SK-N-SH (cell line): ENCODE measurements around the gene NUDT14. TPM values are rescaled to one million over a fixed set of nuclear protein-coding genes. Genes with fewer than 3 reads are reported as not detected.

Experiments used
- CTCF ChIA-PET: fragments of 300-600, 350-600 bp; formaldehyde crosslinking; extraction: SDS; loops from one replicate; lab custom pipeline; 2021; lab: Yijun Ruan, JAX
- POLR2A ChIA-PET: fragments of 350-600 bp; sonication (Branson Sonifier 250); formaldehyde crosslinking; extraction: SDS; loops from one replicate; lab custom pipeline; 2020; ENCODE audit warnings: antibody characterized with exemption, inconsistent platforms; lab: Yijun Ruan, JAX
- DNase-seq: peaks from one replicate; pipeline ENCODE4 v3.0.0; 2012
- H2AFZ ChIP-seq: fragments of 200-600 bp; sonication (generic); 2 replicates; pipeline ENCODE4 v1.8.1; 2016; ENCODE audit warnings: antibody characterized with exemption, mild to moderate bottlenecking, low read depth
- H3F3A ChIP-seq: fragments of 200-600 bp; sonication (generic); replicated peaks from 2 replicates; pipeline ENCODE3; 2016; ENCODE audit warnings: antibody characterized with exemption, mild to moderate bottlenecking; ENCODE audit not compliant: insufficient read depth
- H3K27ac ChIP-seq, 2 experiments: fragments of 200-500 bp in 1 of 2; fragments of 200-600 bp in 1 of 2; sonication (Bioruptor generic) in 1 of 2; sonication (generic), shearing (Covaris generic) in 1 of 2; 2 replicates each; pipeline versions ENCODE4 v1.5.1 to v1.6.1; 2014 to 2016; ENCODE audit warnings: low read depth in 2 of 2, inconsistent platforms in 1 of 2, low read length in 1 of 2, mild to moderate bottlenecking in 1 of 2, mixed read lengths in 1 of 2
- H3K27me3 ChIP-seq: fragments of 200-600 bp; sonication (generic), shearing (Covaris generic); 2 replicates; pipeline ENCODE4 v1.6.1; 2016; ENCODE audit warnings: mixed run types; ENCODE audit not compliant: insufficient read depth
- H3K36me3 ChIP-seq, 2 experiments: fragments of 200-500 bp in 1 of 2; fragments of 200-600 bp in 1 of 2; sonication (Bioruptor generic) in 1 of 2; sonication (generic) in 1 of 2; replicated peaks in 1 of 2; 2 replicates each; pipeline versions ENCODE3 to v1.5.1; 2014 to 2016; ENCODE audit warnings: low read length in 1 of 2, mild to moderate bottlenecking in 1 of 2; ENCODE audit not compliant: insufficient read depth in 2 of 2, control insufficient read depth in 1 of 2
- H3K4me1 ChIP-seq, 2 experiments: fragments of 200-500 bp in 1 of 2; fragments of 200-600 bp in 1 of 2; sonication (Bioruptor generic) in 1 of 2; sonication (generic), shearing (Covaris generic) in 1 of 2; 2 replicates each; pipeline versions ENCODE4 v1.5.1 to v1.6.1; 2014 to 2016; ENCODE audit warnings: low read depth in 1 of 2, low read length in 1 of 2, mixed run types in 1 of 2; ENCODE audit not compliant: insufficient read depth in 2 of 2, control insufficient read depth in 1 of 2
- H3K4me2 ChIP-seq: fragments of 200-600 bp; sonication (generic), shearing (Covaris generic); 2 replicates; pipeline ENCODE4 v1.6.1; 2017; ENCODE audit warnings: mixed run types
- H3K4me3 ChIP-seq, 2 experiments: fragments of 200-500 bp in 1 of 2; fragments of 200-600 bp in 1 of 2; sonication (Bioruptor generic) in 1 of 2; sonication (generic), shearing (Covaris generic) in 1 of 2; 2 replicates each; pipeline versions ENCODE4 v1.5.1 to v1.8.1; 2014 to 2016; ENCODE audit warnings: low read depth in 2 of 2, inconsistent platforms in 1 of 2, low read length in 1 of 2, mild to moderate bottlenecking in 1 of 2, mixed read lengths in 1 of 2, moderate library complexity in 1 of 2
- H3K79me2 ChIP-seq: fragments of 200-600 bp; sonication (generic); 2 replicates; pipeline ENCODE4 v1.8.1; 2017; ENCODE audit warnings: mild to moderate bottlenecking; ENCODE audit not compliant: insufficient read depth
- H3K9ac ChIP-seq: fragments of 200-600 bp; sonication (generic); 2 replicates; pipeline ENCODE4 v1.6.1; 2017; ENCODE audit warnings: mixed run types
- H3K9me2 ChIP-seq: fragments of 200-600 bp; sonication (generic); 2 replicates; pipeline ENCODE4 v1.6.1; 2017; ENCODE audit warnings: mixed run types
- H3K9me3 ChIP-seq: fragments of 200-600 bp; sonication (generic); 2 replicates; pipeline ENCODE4 v1.6.1; 2017; ENCODE audit warnings: mixed run types, mild to moderate bottlenecking, moderate library complexity
- H4K20me1 ChIP-seq: fragments of 200-600 bp; sonication (generic); 2 replicates; pipeline ENCODE4 v1.6.1; 2017; ENCODE audit warnings: mild to moderate bottlenecking, mixed run types; ENCODE audit not compliant: insufficient read depth
- ELF1 ChIP-seq: IDR thresholded peaks from 2 replicates; pipeline ENCODE4 v1.4.0; 2012
- EZH2phosphoT487 ChIP-seq: fragments of 200-600 bp; sonication (generic); IDR thresholded peaks from 2 replicates; pipeline ENCODE4 v1.6.1; 2017; ENCODE audit warnings: low read depth, mixed run types, mild to moderate bottlenecking, antibody characterized with exemption, moderate library complexity, borderline replicate concordance
- FOXJ3 ChIP-seq: sonication (generic); formaldehyde crosslinking; IDR thresholded peaks from 2 replicates; pipeline ENCODE4 v1.5.1; 2020; ENCODE audit warnings: mild to moderate bottlenecking, missing genetic modification reagents
- GABPA ChIP-seq: IDR thresholded peaks from 2 replicates; pipeline ENCODE4 v1.4.0; 2012; ENCODE audit warnings: low read depth, mild to moderate bottlenecking
- GATA2 ChIP-seq: sonication (generic); formaldehyde crosslinking; IDR thresholded peaks from 2 replicates; pipeline ENCODE4 v1.5.0; 2020; ENCODE audit warnings: mild to moderate bottlenecking, missing genetic modification reagents
- NRF1 ChIP-seq: IDR thresholded peaks from 2 replicates; pipeline ENCODE4 v1.6.1; 2012; ENCODE audit warnings: low read depth, mild to moderate bottlenecking, low read length
- RCOR1 ChIP-seq: fragments of 150-350 bp; IDR thresholded peaks from 2 replicates; pipeline ENCODE4 v1.6.1; 2017; ENCODE audit warnings: antibody characterized with exemption, low read length
- YY1 ChIP-seq: IDR thresholded peaks from 2 replicates; pipeline ENCODE4 v1.4.0; 2012; ENCODE audit warnings: low read depth, mild to moderate bottlenecking
- WGBS: methylation state at CpG from one replicate; pipeline ENCODE4 v1.1.6; 2017; ENCODE audit warnings: low lambda C conversion rate; 5-methylcytosine and 5-hydroxymethylcytosine counted together
- polyA plus RNA-seq, 3 experiments: library from polyadenylated mRNA; depleted of rRNA; stranded (reverse); fragments of >200 nt; gene quantifications; 2 replicates each; pipeline ENCODE4 v1.2.3, GENCODE V29; 2012
- TF ChIP-seq, protein P1 (sequence below): fragments of 150-350 bp; IDR thresholded peaks from 2 replicates; pipeline ENCODE4 v1.6.1; 2016; ENCODE audit warnings: mild to moderate bottlenecking, low read depth, low read length
- TF ChIP-seq, protein P2 (sequence below): fragments of 150-350 bp; IDR thresholded peaks from 2 replicates; pipeline ENCODE4 v1.6.1; 2017; ENCODE audit warnings: antibody characterized with exemption, low read length, low read depth, borderline replicate concordance
- TF ChIP-seq, protein P3 (sequence below): IDR thresholded peaks from 2 replicates; pipeline ENCODE4 v1.4.0; 2012; ENCODE audit warnings: low read depth
- TF ChIP-seq, protein P4 (sequence below): IDR thresholded peaks from 2 replicates; pipeline ENCODE4 v1.4.0; 2012; ENCODE audit warnings: low read depth, borderline replicate concordance

NUDT14 gene
- polyA plus RNA-seq, 1 of the 3 experiments (the other 2 are of a cell fraction), result 18.4 TPM

DNA sequence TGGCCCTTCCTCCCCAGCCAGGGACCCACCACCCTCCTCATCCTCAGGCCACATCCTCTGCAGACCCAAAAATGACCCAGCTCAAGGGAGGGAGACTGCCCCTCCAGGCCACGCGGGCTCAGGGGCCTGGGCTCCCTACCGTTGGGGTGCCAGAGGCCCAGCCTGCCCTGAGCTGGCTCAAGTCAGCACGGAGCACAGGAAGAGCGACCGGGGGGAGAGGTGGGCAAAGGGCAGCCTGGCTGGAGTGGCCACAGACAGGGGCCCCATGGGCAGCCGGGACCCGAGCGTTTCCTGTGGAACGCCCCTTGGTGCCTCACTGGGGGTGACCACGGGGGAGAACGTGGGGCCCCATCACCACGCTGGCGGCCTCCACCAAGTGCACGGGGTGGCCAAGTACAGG, 23.2 kb downstream of the NUDT14 start:
- 80% methylated on average over 6 of the region's 15 CpGs for WGBS
- POLR2A ChIA-PET, result no interaction called here
- no peaks in the 10 kb centered on the region for H3K9me2 ChIP-seq

DNA sequence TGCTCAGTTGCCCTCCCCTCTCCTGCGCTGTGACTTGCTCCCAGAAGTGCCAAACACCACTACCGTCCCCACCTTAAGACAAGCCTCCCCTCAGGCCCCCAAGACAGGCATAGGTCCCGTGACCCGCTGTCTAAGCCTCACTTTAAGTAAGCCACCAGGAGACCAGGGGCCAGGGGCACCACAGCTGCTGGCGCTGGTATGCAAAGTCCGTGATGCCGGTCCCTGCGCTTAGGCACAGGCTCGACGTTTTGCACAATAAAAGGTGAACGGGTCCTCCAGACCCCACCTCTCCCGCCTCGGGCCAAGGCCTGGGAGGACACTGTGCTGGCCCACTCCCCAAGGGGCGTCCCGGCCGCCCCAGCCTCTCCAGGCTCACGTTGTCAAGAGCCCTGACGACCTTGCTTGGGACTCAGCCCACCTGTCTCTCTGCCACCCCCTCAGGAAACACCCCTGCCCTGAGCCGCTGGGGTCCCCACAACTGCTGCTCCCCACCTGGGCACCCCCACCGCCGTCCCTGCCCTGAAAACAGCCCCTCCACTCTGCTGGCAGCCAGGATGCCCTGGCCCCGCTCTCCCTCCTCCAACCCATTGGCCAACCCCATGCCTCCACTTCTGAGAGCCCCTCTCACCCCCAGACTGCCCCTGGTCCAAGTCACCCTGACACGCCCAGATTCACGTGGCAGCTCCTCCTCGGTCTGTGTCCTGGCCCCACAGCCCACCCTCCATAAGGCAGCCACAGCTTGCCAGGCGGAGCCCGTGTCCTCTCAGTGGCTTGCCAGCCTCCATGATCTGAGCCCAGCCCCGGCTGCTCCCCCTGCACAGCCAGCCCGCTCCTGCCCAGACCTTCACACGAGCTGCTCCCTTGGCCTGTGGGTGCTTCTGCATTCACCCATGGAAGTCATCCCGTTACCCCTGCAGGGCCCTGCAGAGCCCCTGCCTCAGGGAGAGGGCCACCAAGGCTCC, 24.4 kb downstream of the NUDT14 start:
- 73% methylated on average over 27 of the region's 31 CpGs for WGBS
- Histone ChIP-seq H3K27ac (no peak overlapping the region), H3K79me2 (no peaks in the 10 kb centered on the region), H3K4me1 (no peaks in the 10 kb centered on the region), H3K9me3 (no peaks in the 10 kb centered on the region), H3K9me2 (no peaks in the 10 kb centered on the region), H3K36me3 (no peaks in the 10 kb centered on the region), H3F3A (no peaks in the 10 kb centered on the region), H3K4me2 (no peak overlapping the region), H3K9ac (no peak overlapping the region), H4K20me1 (no peaks in the 10 kb centered on the region), H2AFZ (no peak overlapping the region), H3K27me3 (no peaks in the 10 kb centered on the region), H3K4me3 (no peak overlapping the region)
- TF ChIP-seq FOXJ3 (no peak), NRF1 (no peak), RCOR1 (no peak), GATA2 (CRISPR knock-in tag) (no peak), EZH2phosphoT487 (no peak), ELF1 (no peak), YY1 (no peak)
- TF ChIP-seq, protein P1, sequence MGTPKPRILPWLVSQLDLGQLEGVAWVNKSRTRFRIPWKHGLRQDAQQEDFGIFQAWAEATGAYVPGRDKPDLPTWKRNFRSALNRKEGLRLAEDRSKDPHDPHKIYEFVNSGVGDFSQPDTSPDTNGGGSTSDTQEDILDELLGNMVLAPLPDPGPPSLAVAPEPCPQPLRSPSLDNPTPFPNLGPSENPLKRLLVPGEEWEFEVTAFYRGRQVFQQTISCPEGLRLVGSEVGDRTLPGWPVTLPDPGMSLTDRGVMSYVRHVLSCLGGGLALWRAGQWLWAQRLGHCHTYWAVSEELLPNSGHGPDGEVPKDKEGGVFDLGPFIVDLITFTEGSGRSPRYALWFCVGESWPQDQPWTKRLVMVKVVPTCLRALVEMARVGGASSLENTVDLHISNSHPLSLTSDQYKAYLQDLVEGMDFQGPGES, result no peak
- TF ChIP-seq, protein P2, sequence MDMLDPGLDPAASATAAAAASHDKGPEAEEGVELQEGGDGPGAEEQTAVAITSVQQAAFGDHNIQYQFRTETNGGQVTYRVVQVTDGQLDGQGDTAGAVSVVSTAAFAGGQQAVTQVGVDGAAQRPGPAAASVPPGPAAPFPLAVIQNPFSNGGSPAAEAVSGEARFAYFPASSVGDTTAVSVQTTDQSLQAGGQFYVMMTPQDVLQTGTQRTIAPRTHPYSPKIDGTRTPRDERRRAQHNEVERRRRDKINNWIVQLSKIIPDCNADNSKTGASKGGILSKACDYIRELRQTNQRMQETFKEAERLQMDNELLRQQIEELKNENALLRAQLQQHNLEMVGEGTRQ, result no peak
- TF ChIP-seq, protein P3, sequence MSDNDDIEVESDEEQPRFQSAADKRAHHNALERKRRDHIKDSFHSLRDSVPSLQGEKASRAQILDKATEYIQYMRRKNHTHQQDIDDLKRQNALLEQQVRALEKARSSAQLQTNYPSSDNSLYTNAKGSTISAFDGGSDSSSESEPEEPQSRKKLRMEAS, result no peak
- TF ChIP-seq, protein P4, sequence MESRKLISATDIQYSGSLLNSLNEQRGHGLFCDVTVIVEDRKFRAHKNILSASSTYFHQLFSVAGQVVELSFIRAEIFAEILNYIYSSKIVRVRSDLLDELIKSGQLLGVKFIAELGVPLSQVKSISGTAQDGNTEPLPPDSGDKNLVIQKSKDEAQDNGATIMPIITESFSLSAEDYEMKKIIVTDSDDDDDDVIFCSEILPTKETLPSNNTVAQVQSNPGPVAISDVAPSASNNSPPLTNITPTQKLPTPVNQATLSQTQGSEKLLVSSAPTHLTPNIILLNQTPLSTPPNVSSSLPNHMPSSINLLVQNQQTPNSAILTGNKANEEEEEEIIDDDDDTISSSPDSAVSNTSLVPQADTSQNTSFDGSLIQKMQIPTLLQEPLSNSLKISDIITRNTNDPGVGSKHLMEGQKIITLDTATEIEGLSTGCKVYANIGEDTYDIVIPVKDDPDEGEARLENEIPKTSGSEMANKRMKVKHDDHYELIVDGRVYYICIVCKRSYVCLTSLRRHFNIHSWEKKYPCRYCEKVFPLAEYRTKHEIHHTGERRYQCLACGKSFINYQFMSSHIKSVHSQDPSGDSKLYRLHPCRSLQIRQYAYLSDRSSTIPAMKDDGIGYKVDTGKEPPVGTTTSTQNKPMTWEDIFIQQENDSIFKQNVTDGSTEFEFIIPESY, result no peak
- CTCF ChIA-PET, result interaction anchor here (1.0 kb wide), 1 partner anchor 58 kb away, joined by 3 read pairs; no protein-coding TSS in a partner anchor
- no peak for DNase-seq
- POLR2A ChIA-PET, result no interaction called here

More for the DNA sequence above, 23.2 kb downstream of the NUDT14 start:
- H3K27me3 ChIP-seq, result no peaks in the 10 kb centered on the region
- H2AFZ ChIP-seq, result no peak overlapping the region
- H3F3A ChIP-seq, result no peaks in the 10 kb centered on the region
- no peaks in the 10 kb centered on the region for H3K36me3 ChIP-seq
- no peak overlapping the region for H3K9ac ChIP-seq
- H3K4me2 ChIP-seq, result no peak overlapping the region
- no peaks in the 10 kb centered on the region for H3K4me1 ChIP-seq
- no peak overlapping the region for H3K4me3 ChIP-seq
- no peaks in the 10 kb centered on the region for H3K79me2 ChIP-seq
- no peaks in the 10 kb centered on the region for H4K20me1 ChIP-seq
- CTCF ChIA-PET, result interaction anchor here (1.1 kb wide), 1 partner anchor 107 kb away, joined by 3 read pairs; no protein-coding TSS in a partner anchor
- no peak for DNase-seq
- H3K9me3 ChIP-seq, result no peaks in the 10 kb centered on the region
- TF ChIP-seq GABPA, result no peak
- no peak for TF ChIP-seq EZH2phosphoT487
- H3K27ac ChIP-seq, result no peak overlapping the region
